NCI-H2081 treated with DMSO at 0.1 percent for 48 hours (cell line): Measurements from ENCODE around the gene MTOR.
"Not testable (repeated sequence)": the region's sequence is repeated elsewhere in the genome, so short reads cannot be mapped to it uniquely, and the experiment has no call there.

Experiments used
- DNase-seq: peaks from one replicate; lab custom pipeline; 2025; lab: John Stamatoyannopoulos, UW

MTOR gene

GRCh38 chr1:11280719-11281376, 18.5 kb upstream of the MTOR start:
- DNase-seq, result no peak

DNA sequence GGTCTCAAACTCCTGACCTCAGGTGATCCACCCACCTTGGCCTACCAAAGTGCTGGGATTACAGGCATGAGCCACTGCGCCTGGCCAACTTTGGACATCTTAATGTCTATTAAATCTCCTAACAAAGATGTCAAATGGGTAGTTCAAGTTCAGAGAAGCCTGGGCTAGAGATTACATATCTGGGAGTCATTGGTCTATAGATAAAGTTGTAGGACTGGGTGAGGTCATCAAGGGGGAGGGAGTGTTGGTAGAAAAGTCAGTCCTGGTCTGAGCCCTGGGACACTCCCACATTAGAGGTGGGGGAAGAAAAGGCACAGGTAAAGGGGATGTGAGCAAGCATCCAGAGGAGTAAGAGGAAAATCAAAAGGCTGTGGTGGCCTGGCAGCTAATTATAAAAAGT, 17.3 kb upstream of the MTOR start:
- DNase-seq, result no peak

DNA sequence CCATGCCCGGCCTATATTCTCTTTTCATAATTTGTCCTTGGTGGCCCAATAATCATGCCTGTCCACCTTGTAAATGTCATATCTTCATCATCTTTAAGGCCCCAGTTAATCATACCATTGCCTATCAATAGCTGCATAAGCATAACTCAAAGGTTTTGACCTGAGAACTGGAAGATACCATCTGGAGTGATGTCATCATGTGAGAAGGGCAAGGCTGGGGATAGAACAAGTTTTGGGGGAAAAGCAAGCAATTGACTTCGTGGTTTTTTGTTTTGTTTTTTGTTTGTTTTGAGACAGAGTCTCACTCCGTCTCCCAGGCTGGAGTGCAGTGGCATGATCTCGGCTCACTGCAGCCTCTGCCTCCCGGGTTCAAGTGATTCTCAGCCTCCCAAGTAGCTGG, 16.8 kb upstream of the MTOR start:
- no peak for DNase-seq

GRCh38 chr1:11273595-11274234, 11.4 kb upstream of the MTOR start:
- no peak for DNase-seq

GRCh38 chr1:11272832-11273594, 10.7 kb upstream of the MTOR start, which contains the start of gene UBIAD1:
UBIAD1 (plus strand) TSS chr1:11273198; CDS start chr1:11273532, 334 bp downstream.
- peak; percentile 6 for DNase-seq

DNA sequence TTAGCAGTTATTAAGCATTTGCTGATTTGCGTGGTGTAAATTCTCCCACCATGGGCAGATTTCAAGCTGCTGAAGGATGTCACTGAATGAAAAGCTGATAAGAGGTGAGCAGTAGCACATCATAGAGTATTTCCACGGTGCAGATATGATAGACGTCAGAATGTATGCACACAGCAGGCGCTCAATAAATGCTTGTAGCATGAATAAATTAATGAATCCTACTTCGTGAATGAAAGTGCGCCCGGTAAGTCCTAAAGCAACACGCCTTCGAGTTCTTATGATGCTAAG, 10.1 kb upstream of the MTOR start:
- DNase-seq, result no peak

DNA sequence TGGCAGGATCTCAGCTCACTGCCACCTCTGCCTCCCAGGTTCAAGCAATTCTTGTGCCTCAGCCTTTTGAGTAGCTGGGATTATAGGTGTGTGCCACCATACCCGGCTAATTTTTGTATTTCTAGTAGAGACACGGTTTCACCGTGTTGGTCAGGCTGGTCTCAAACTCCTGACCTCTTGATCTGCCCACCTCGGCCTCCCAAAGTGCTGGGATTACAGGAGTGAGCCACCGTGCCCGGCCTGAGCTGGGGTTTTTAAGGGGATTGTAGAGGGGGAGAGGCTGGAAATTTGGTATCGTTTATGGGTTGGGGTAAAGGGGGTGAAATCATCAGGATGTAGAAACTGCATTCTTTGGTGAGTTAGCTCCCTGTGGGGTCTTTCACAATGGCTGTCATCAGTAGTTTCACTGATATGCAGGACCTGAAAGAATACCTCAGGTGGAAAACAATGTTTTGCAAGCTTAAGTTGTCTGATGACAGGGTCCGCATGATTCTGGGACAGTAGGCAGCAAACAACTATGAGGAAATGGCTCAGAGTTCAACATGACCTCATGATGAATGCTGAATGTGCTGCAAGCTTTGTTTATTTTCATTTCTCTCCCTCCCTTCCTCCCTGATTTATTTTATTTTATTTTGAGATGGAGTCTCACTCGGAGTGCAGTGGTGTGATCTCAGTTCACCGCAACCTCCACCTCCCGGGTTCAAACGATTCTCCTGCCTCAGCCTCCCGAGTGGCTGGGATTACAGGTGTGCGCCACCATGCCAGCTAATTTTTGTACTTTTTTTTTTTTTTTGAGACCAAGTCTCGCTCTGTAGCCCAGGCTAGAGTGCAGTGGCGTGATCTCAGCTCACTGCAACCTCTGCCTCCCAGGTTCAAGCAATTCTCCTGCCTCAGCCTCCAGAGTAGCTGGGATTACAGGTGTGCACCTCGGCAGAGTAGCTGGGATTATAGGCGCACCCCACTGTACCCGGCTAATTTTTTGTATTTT, 5.3 kb upstream of the MTOR start:
- DNase-seq, result not testable (repeated sequence)

- no peak for DNase-seq
These were observed 4.1 kb upstream of the MTOR start for GRCh38 chr1:11266268-11267074.

GRCh38 chr1:11256299-11256698, 6.1 kb downstream of the MTOR start:
- no peak for DNase-seq

- no peak for DNase-seq
These were observed 9.1 kb downstream of the MTOR start for GRCh38 chr1:11253226-11253625.

- DNase-seq, result no peak
These were observed 9.8 kb downstream of the MTOR start for GRCh38 chr1:11252538-11252937.

GRCh38 chr1:11248169-11248568, 14.2 kb downstream of the MTOR start:
- DNase-seq, result no peak

DNA sequence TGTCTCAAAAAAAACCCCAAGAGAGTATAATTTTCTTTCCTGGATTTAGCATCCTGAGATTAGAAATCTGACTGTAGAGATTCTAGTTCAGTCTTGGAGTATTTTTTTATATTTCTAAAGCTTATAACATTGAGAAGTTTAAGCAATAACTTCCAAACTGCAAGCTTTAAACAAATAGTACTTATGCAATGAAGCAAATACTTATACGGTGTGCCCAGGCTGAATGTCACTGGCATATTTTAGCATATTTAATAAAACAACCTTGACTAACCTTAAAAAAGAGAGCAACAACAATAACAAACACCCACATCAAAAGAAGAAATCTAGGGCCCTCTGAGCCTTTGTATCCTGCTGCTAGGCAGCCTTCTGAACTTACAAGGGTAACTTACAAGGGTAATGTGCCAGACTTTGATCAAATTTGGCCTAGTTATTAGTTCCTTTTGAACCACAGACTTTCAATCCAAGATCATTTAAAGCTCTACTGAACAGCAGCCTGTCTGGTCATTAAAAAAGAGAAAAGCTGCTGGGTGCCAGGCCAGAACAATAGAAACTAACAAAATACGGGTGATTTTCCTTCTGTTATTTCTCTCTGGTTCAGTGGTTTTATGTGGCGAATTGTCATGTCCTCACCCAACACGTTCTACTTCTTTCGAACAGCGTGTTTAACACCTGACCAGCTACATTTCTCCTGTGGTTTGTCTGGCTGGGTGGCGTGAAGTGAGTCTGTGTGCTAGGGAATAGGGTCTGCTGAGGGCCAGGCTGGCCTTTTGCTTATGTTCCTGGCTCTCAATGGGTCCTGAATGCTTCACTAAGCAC, 16.2 kb downstream of the MTOR start:
- DNase-seq, result no peak

DNA sequence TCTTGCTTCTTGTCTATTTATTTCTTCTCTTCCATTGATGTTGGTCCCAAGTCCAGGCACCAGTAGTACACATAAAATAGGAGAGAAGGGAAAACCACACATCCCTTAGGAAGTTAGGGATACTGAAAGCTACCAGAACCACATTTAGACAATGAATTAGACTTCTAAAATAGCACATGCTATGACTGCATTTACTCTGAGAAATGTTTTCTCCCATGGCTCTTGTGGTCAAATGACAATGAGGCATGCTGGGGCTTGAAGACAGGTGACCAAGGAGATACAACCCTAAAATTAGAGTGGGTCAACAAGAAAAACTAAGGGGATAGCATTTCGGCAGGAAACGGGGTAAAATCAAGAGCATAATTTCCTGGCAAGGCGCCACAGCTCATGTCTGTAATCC, 17.1 kb downstream of the MTOR start:
- DNase-seq, result no peak

DNA sequence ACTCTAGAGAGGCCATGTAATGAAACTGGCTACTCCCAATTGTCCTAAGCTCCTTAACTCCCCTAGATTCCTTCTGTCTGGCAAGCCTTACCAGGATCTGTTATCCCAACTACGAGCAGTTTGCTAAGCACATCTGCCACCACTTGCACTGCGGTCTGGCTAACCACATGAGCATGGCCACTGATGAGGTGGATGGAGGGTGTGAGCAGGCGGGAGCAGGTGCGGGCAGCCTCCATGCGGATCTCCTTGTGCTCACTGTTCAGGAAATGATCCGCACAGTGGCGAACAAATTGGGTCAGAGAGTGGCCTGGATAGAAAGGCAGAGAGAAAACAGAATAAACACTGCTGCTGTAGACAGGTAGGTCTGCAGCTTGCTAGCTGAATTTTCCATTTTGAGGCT, 24.0 kb downstream of the MTOR start:
- DNase-seq, result no peak

- DNase-seq, result no peak
These were observed 25.0 kb downstream of the MTOR start for GRCh38 chr1:11237356-11237755.

DNA sequence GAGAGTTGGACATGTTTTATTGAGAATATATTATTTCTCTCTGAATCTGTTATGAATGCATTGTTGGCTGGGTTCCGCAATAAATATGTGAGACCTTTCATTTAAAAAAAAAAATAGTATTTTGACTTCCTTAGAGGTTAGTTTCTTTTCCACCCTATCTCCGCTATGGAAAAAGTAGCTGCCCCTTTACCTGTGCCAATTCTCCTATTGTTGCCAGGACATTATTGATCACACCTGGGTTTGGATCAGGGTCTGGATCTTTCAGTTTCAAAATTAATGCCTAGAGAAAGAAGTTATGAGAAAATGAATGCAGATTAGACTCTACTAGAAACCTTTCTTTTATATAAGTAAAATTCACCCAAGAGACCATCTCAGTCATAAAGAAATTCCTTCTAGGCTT, 29.1 kb downstream of the MTOR start:
- no peak for DNase-seq

DNA sequence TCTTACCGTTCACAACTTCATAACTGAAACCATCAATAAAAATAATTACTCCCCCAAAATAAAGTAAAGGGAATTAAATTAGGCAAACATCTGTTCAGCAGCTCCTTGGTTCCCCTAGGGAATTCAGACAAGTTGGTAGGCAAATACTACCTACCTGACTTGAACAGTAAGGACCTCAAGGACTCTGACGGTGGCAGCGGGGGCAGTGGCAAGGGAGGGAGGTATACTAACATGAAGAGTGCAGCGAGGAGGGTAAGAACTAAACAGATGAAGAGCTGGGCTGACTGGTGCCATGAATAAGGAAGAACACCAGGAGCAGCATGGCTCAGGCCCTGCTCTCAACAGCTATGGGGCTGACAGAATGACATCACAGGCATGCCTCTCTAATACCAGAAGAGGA, 33.1 kb downstream of the MTOR start:
- no peak for DNase-seq

DNA sequence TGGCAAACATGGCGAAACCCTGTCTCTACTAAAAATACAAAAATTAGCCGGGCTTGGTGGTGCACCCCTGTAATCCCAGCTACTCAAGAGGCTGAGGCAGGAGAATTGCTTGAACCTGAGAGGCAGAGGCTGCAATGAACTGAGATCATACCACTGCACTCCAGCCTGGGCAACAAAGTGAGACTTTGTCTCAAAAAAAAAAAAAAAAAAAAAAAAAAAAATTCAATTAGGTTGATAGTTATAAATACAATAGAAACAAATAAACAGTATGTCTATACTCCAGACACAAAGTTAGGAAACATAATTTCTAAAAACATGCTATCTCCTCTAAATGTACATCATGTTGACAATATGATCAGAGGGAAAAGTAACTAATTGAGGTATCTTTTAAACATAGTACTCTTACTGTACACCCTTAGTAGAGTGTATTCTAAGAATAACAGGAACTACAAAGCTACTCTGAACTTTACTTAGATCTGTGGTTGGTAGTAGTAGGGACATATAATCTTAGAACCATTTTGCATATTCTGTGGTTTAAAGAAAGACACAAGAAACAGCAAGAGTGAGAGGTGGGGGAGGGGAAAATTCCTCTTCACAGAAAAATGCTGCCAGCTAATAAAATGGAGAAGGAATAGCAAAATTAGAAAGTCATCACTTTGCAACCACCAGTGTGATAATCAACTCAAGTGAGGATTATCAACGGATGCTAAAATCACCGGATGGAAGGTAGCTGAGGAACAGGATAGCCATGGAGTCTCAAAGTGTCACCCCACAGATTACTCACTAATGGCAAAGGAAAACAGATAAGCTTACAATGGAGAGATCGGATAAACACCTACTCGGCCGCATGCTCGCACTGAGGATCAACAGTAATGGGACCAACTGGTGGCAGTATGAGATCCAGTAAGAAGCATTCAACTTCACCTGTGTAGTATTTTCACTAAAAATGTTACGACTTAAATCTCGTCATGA, 35.0 kb downstream of the MTOR start:
- no peak for DNase-seq
